ENCODE data around the gene HOXB6. TPM values are rescaled to one million over a fixed set of nuclear protein-coding genes. Genes with fewer than 3 reads are reported as not detected.

Gene HOXB6
- total RNA-seq, 1 experiment from 2014 or later, result 19.8 TPM

DNA sequence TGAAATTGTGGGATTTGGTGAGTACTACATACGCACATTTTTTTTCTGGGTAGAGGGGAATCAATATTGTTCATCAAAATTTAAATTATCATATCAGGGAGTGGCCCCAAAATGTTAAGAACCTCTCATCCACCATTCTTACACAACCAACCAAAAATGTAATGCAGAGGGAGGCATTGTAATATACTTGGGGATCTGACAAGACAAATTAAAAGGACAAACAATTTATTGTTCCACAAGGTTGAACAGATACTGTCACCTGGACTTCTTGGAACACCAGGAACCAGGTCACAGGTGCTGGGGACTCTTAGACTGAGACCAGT lies 36.0 kb upstream of the HOXB6 start:
- no TSS peak for BruUV-seq (replicated peaks)
- no peak for DNase-seq (ENCODE audit: low spot score)
- H3K27me3 ChIP-seq (replicated peaks; ENCODE audit: insufficient read depth, low read depth, low read length, poor library complexity), result peaks cover 22% of the 10 kb centered on the region
- intact Hi-C loops (cut with micrococcal nuclease; ENCODE audit: unreplicated experiment), result no loop called here
- H3K4me3 ChIP-seq (ENCODE audit: low read depth, low read length, poor library complexity, severe bottlenecking), result no peak overlapping the region
- H3K4me1 ChIP-seq (ENCODE audit: insufficient read depth, low read length, poor library complexity, severe bottlenecking), result no peaks in the 10 kb centered on the region
- no peaks in the 10 kb centered on the region for H3K36me3 ChIP-seq (ENCODE audit: insufficient read depth, low read length, poor library complexity, severe bottlenecking)
- POLR2A ChIA-PET (ENCODE audit: low non-redundant PET), result no interaction called here
- H3K27ac ChIP-seq (ENCODE audit: low read depth, low read length, poor library complexity, severe bottlenecking), result no peak overlapping the region
- CTCF ChIA-PET, result interaction anchor here (0.6 to 1.1 kb wide), 3 partner anchors 20 to 525 kb away, joined by 3 to 8 read pairs (median 4); no protein-coding TSS in a partner anchor
- H3K9me3 ChIP-seq (ENCODE audit: low read depth, low read length, poor library complexity, severe bottlenecking), result no peaks in the 10 kb centered on the region
- TF ChIP-seq, protein P1, sequence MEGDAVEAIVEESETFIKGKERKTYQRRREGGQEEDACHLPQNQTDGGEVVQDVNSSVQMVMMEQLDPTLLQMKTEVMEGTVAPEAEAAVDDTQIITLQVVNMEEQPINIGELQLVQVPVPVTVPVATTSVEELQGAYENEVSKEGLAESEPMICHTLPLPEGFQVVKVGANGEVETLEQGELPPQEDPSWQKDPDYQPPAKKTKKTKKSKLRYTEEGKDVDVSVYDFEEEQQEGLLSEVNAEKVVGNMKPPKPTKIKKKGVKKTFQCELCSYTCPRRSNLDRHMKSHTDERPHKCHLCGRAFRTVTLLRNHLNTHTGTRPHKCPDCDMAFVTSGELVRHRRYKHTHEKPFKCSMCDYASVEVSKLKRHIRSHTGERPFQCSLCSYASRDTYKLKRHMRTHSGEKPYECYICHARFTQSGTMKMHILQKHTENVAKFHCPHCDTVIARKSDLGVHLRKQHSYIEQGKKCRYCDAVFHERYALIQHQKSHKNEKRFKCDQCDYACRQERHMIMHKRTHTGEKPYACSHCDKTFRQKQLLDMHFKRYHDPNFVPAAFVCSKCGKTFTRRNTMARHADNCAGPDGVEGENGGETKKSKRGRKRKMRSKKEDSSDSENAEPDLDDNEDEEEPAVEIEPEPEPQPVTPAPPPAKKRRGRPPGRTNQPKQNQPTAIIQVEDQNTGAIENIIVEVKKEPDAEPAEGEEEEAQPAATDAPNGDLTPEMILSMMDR (conservative IDR thresholded peaks at IDR 0.05; ENCODE audit: low read depth, low read length), result no peak
- no peak for TF ChIP-seq EZH2 (IDR thresholded peaks at IDR 0.05; ENCODE audit: borderline replicate concordance, low read depth, low read length, poor library complexity, severe bottlenecking)

DNA sequence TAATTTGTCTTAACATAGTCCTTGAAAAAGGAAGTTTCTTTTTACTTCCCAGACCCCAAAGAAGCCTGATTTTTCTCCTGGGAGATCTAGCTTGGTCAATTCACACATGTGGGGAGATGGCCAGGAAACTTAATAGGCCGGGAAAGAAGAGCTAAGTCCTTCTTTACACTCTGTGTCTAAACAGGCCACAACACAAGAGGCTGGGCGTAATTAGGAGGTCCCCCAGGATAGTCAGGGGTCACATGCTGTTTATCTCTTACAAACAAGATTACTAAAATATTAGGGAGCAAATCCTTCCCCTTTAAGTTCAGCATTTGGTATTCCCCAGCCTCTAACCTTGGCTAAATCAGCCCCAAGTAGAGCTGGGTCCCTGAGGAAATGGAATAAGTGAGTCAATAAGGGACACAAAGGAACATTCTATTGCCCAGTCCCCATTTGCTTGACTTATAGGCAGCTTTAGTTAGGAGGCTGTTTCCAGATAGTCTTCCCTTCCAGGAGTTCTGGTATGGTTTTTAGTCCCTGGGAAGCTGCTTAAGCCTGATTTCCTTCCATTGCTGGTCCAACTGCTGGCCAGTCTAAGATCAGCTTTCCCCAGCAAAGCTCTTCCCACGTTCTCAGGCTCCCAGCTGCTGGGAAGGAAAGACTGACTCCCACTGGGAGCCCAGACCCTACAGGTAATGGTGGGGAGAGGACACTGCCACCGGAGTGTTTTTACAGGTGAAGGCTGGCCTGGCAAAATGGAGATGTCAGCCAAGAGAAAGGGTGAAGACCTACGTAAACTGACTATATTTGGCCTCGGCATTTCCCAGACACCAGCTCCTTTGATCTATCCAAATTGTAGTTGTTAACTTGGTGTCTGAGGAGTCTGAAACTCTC lies 35.4 kb upstream of the HOXB6 start:
- intact Hi-C loops (cut with micrococcal nuclease; ENCODE audit: unreplicated experiment), result no loop called here
- peaks cover 22% of the 10 kb centered on the region for H3K27me3 ChIP-seq (replicated peaks; ENCODE audit: insufficient read depth, low read depth, low read length, poor library complexity)
- no peaks in the 10 kb centered on the region for H3K9me3 ChIP-seq (ENCODE audit: low read depth, low read length, poor library complexity, severe bottlenecking)
- H3K36me3 ChIP-seq (ENCODE audit: insufficient read depth, low read length, poor library complexity, severe bottlenecking), result no peaks in the 10 kb centered on the region
- H3K27ac ChIP-seq (ENCODE audit: low read depth, low read length, poor library complexity, severe bottlenecking), result no peak overlapping the region
- H3K4me1 ChIP-seq (ENCODE audit: insufficient read depth, low read length, poor library complexity, severe bottlenecking), result no peaks in the 10 kb centered on the region
- ChIA-PET CTCF (interaction anchor here (0.6 to 1.1 kb wide), 3 partner anchors 21 to 524 kb away, joined by 3 to 8 read pairs (median 4); no protein-coding TSS in a partner anchor), POLR2A (ENCODE audit: low non-redundant PET) (no interaction called here)
- no peak for TF ChIP-seq EZH2 (IDR thresholded peaks at IDR 0.05; ENCODE audit: borderline replicate concordance, low read depth, low read length, poor library complexity, severe bottlenecking)
- TF ChIP-seq, protein P1 (conservative IDR thresholded peaks at IDR 0.05; ENCODE audit: low read depth, low read length), result no peak
- no TSS peak for BruUV-seq (replicated peaks)
- no peak for DNase-seq (ENCODE audit: low spot score)
- no peak overlapping the region for H3K4me3 ChIP-seq (ENCODE audit: low read depth, low read length, poor library complexity, severe bottlenecking)

DNA sequence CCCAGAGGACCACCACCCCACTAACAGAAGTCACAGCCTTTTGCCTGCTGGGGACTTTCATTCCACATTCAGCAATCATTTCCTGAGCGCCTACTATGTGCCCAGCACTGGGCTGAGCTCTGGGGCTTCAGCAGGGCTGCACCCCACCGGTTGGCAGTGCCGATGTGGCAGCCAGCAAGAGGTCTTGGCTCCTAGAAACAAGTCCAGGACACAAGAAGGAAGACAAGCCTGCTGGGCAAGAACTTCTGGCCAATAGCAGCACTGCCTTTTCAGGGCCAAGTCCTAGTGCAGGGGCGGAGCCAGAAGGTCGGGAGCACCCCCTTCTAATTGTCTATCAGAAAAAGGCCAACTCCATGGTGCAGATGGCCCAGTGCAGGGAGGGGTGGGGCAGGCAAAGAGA lies 34.4 kb upstream of the HOXB6 start:
- CTCF ChIA-PET, result no interaction called here
- intact Hi-C loops (cut with micrococcal nuclease; ENCODE audit: unreplicated experiment), result no loop called here

More for the DNA sequence above, 34.4 kb upstream of the HOXB6 start:
- H3K4me3 ChIP-seq (ENCODE audit: low read depth, low read length, poor library complexity, severe bottlenecking), result no peak overlapping the region
- TF ChIP-seq, protein P1 (conservative IDR thresholded peaks at IDR 0.05; ENCODE audit: low read depth, low read length), result no peak
- TF ChIP-seq EZH2 (IDR thresholded peaks at IDR 0.05; ENCODE audit: borderline replicate concordance, low read depth, low read length, poor library complexity, severe bottlenecking), result no peak
- H3K36me3 ChIP-seq (ENCODE audit: insufficient read depth, low read length, poor library complexity, severe bottlenecking), result no peaks in the 10 kb centered on the region
- no peak overlapping the region for H3K27ac ChIP-seq (ENCODE audit: low read depth, low read length, poor library complexity, severe bottlenecking)
- DNase-seq (ENCODE audit: low spot score), result no peak
- peaks cover 22% of the 10 kb centered on the region for H3K27me3 ChIP-seq (replicated peaks; ENCODE audit: insufficient read depth, low read depth, low read length, poor library complexity)
- no peaks in the 10 kb centered on the region for H3K9me3 ChIP-seq (ENCODE audit: low read depth, low read length, poor library complexity, severe bottlenecking)
- H3K4me1 ChIP-seq (ENCODE audit: insufficient read depth, low read length, poor library complexity, severe bottlenecking), result no peaks in the 10 kb centered on the region
- POLR2A ChIA-PET (ENCODE audit: low non-redundant PET), result no interaction called here
- no TSS peak for BruUV-seq (replicated peaks)
